GM10266 (cell line): ENCODE results near the gene MYL5.

Source experiments
- DNase-seq: peaks from one replicate; pipeline ENCODE4 v3.0.0; 2012; ENCODE audit errors: extremely low spot score
- CTCF ChIP-seq: IDR thresholded peaks from 2 replicates; pipeline ENCODE4 v1.5.1; 2012; ENCODE audit warnings: mild to moderate bottlenecking, low read depth; ENCODE audit not compliant: control insufficient read depth, insufficient read depth; ENCODE audit errors: missing control alignments

Gene MYL5

GRCh38 chr4:628311-628741, 46.0 kb upstream of the MYL5 start:
- no peak for TF ChIP-seq CTCF
- DNase-seq = no peak

- TF ChIP-seq CTCF = no peak
- DNase-seq = no peak
Observed at GRCh38 chr4:628821-629635, 45.3 kb upstream of the MYL5 start.

GRCh38 chr4:629636-629914, 44.8 kb upstream of the MYL5 start:
- no peak for TF ChIP-seq CTCF
- DNase-seq = no peak

GRCh38 chr4:629915-630641, 44.3 kb upstream of the MYL5 start:
- TF ChIP-seq CTCF = no peak
- DNase-seq = peak; percentile 21

GRCh38 chr4:630656-631055, 43.7 kb upstream of the MYL5 start:
- no peak for DNase-seq
- no peak for TF ChIP-seq CTCF

GRCh38 chr4:632196-632790, 42.0 kb upstream of the MYL5 start:
- TF ChIP-seq CTCF = no peak
- DNase-seq = no peak

- no peak for DNase-seq
- no peak for TF ChIP-seq CTCF
Observed at GRCh38 chr4:632926-633325, 41.4 kb upstream of the MYL5 start.
